ENCODE data around the gene LPA. TPM values are rescaled to one million over a fixed set of nuclear protein-coding genes. Genes with fewer than 3 reads are reported as not detected.

The LPA gene
- total RNA-seq, 4 donors from 2014 or later = 0.24 to 0.88 (median 0.62) TPM; not detected in 1

GRCh38 chr6:160667639-160668481 is 3.8 kb upstream of the LPA start:
- no peak for TF ChIP-seq POLR2A (IDR thresholded peaks at IDR 0.05)
- TF ChIP-seq, protein P1, sequence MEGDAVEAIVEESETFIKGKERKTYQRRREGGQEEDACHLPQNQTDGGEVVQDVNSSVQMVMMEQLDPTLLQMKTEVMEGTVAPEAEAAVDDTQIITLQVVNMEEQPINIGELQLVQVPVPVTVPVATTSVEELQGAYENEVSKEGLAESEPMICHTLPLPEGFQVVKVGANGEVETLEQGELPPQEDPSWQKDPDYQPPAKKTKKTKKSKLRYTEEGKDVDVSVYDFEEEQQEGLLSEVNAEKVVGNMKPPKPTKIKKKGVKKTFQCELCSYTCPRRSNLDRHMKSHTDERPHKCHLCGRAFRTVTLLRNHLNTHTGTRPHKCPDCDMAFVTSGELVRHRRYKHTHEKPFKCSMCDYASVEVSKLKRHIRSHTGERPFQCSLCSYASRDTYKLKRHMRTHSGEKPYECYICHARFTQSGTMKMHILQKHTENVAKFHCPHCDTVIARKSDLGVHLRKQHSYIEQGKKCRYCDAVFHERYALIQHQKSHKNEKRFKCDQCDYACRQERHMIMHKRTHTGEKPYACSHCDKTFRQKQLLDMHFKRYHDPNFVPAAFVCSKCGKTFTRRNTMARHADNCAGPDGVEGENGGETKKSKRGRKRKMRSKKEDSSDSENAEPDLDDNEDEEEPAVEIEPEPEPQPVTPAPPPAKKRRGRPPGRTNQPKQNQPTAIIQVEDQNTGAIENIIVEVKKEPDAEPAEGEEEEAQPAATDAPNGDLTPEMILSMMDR (IDR thresholded peaks at IDR 0.05) = no peak
- intact Hi-C loops (cut with DNase I; ENCODE audit: low total_unique reads) = no loop called here
- no peak for DNase-seq
- no peaks in the 10 kb centered on the region for H3K9me3 ChIP-seq
- H3K27me3 ChIP-seq = no peaks in the 10 kb centered on the region
- H3K4me1 ChIP-seq = no peaks in the 10 kb centered on the region
- H3K27ac ChIP-seq = no peak overlapping the region
- H3K36me3 ChIP-seq = no peaks in the 10 kb centered on the region
- H3K4me3 ChIP-seq = no peak overlapping the region

GRCh38 chr6:160662842-160663241 is 1.2 kb downstream of the LPA start:
- no peaks in the 10 kb centered on the region for H3K27me3 ChIP-seq
- TF ChIP-seq, protein P1 (IDR thresholded peaks at IDR 0.05) = no peak
- no peak for TF ChIP-seq POLR2A (IDR thresholded peaks at IDR 0.05)
- no peaks in the 10 kb centered on the region for H3K4me1 ChIP-seq
- H3K9me3 ChIP-seq = no peaks in the 10 kb centered on the region
- DNase-seq = no peak
- no peak overlapping the region for H3K4me3 ChIP-seq
- H3K27ac ChIP-seq = no peak overlapping the region
- no peaks in the 10 kb centered on the region for H3K36me3 ChIP-seq
- intact Hi-C loops (cut with DNase I; ENCODE audit: low total_unique reads) = no loop called here

DNA sequence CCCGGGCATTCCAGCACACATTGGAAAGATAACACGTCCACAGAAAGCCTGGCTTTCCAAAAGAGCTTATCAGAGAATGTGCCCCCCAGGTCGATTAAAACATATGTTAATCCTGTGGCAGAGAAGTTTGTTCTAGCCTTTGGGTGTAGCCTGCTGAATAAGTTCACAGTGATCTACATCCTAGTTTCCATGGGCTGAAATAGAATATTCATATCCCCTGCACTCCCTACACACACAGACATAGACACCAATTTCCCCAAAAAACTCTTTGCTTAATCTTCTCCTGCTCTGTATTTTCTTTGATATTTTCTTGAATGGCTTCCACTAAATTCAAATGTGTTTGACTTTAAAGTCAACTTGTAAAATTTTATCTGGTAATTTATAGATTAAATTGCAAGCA is 1.6 kb downstream of the LPA start:
- DNase-seq = no peak
- H3K9me3 ChIP-seq = no peaks in the 10 kb centered on the region
- H3K4me3 ChIP-seq = no peak overlapping the region
- intact Hi-C loops (cut with DNase I; ENCODE audit: low total_unique reads) = no loop called here
- no peak overlapping the region for H3K27ac ChIP-seq
- no peaks in the 10 kb centered on the region for H3K36me3 ChIP-seq
- H3K4me1 ChIP-seq = no peaks in the 10 kb centered on the region
- TF ChIP-seq, protein P1 (IDR thresholded peaks at IDR 0.05) = no peak
- no peak for TF ChIP-seq POLR2A (IDR thresholded peaks at IDR 0.05)
- H3K27me3 ChIP-seq = no peaks in the 10 kb centered on the region

DNA sequence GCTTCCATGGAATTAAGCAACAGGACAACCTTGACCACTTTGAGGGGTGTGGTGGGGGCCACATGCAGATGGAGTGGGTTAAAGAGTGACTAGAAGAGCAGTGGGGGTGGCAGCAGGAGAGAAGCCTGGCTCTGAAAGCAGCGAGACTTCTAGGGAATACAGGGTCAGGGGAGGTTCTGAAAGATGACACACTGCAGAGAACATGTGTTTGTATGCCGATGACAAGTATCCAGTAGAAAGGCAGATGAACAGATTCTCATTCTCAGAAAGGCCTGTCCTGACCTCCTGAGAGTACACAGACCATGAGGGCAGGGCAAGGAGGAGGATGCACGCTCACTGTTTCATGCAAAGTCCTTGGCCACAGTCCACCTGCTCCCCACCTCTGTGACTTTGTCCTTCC is 2.9 kb downstream of the LPA start:
- Histone ChIP-seq H3K36me3 (no peaks in the 10 kb centered on the region), H3K27me3 (no peaks in the 10 kb centered on the region), H3K9me3 (no peaks in the 10 kb centered on the region), H3K4me1 (no peaks in the 10 kb centered on the region), H3K27ac (no peak overlapping the region), H3K4me3 (no peak overlapping the region)
- intact Hi-C loops (cut with DNase I; ENCODE audit: low total_unique reads) = no loop called here
- TF ChIP-seq, protein P1 (IDR thresholded peaks at IDR 0.05) = no peak
- TF ChIP-seq POLR2A (IDR thresholded peaks at IDR 0.05) = no peak
- no peak for DNase-seq

DNA sequence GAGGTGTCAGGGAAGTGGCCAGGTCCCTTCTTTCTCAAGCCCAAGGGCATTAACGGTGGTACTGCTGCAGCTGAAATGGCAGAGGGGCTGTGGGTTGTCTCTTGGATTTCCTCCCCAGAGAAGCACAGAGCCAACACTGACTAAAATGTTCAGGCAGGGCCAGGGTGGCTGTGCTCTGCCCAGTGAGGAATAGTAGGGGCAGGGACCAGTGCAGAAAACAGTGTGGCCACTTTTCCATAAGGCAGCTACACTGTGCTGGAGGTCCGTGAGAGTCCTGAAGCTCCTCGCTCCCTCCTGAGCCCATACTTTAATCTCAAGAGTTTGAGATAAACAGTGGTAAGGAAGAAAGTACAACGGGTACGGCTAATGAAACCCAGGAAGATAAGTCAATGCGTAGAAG is 4.5 kb downstream of the LPA start:
- no peaks in the 10 kb centered on the region for H3K27me3 ChIP-seq
- no peaks in the 10 kb centered on the region for H3K4me1 ChIP-seq
- DNase-seq = no peak
- intact Hi-C loops (cut with DNase I; ENCODE audit: low total_unique reads) = no loop called here
- TF ChIP-seq, protein P1 (IDR thresholded peaks at IDR 0.05) = no peak
- no peak for TF ChIP-seq POLR2A (IDR thresholded peaks at IDR 0.05)
- no peak overlapping the region for H3K27ac ChIP-seq
- no peaks in the 10 kb centered on the region for H3K9me3 ChIP-seq
- no peak overlapping the region for H3K4me3 ChIP-seq
- H3K36me3 ChIP-seq = no peaks in the 10 kb centered on the region

Measured in uterus (tissue), 4 donors.